ENCODE data around the gene KSR2. TPM values are rescaled to one million over a fixed set of nuclear protein-coding genes. Genes with fewer than 3 reads are reported as not detected.

KSR2 gene
- total RNA-seq, 1 donor from 2014 or later: 0.69 TPM

DNA sequence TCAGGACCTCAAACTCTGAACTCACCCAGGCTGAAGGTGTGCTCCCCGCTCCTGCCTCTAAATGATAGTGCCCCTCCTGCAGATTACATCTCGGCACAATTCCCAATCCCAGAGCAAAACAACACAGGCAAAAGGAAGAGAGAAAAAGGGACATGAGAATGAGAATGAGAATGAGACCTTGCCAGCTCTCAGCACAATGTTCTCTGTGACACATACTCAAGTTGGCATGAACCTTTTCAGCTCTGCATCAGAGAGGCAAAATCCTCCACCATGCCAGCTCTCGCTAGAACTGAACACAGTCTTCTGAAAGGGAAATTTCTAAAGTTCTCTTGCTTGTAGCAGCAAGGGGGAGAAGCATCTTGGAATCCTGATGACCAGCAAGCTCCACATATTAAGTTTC lies 84.6 kb downstream of the KSR2 start:
- no peak for DNase-seq (ENCODE audit: low spot score in 2 of 2, unreplicated experiment in 2 of 2)
- no peak overlapping the region for H3K27ac Mint-ChIP-seq
- H3K27me3 Mint-ChIP-seq (ENCODE audit: low read depth): peaks cover 27% of the 10 kb centered on the region
- no peak overlapping the region for H3K4me3 Mint-ChIP-seq
- no peaks in the 10 kb centered on the region for H3K4me1 Mint-ChIP-seq
- H3K36me3 Mint-ChIP-seq: no peaks in the 10 kb centered on the region
- no peak for TF ChIP-seq CTCF (IDR thresholded peaks at IDR 0.05; ENCODE audit: unreplicated experiment)
- peaks cover 4% of the 10 kb centered on the region for H3K9me3 Mint-ChIP-seq

DNA sequence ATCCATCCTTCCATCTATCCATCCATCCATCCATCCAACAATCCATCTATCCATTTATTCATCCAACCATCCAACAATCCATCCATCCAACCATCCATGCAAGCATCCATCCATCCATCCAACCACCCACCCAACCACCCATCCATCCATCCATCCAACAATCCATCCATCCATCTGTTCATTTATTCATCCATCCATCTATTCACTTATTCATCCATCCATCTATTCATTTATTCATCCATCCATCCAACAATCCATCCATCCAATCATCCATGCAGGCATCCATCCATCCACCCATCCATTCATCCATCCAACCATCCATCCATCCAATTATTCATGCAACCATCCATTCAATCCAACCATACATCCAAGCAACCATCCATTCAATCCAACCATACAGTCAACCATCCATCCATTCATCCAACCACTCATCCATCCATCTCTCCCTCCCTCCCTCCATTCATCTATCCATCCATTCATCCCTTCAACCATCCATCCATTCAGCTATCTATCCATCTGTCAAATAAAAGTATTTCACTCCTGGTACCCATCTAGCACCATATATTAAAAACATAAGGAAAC lies 86.1 kb downstream of the KSR2 start:
- no peak for DNase-seq (ENCODE audit: low spot score in 2 of 2, unreplicated experiment in 2 of 2)
- no peaks in the 10 kb centered on the region for H3K36me3 Mint-ChIP-seq
- peaks cover 4% of the 10 kb centered on the region for H3K9me3 Mint-ChIP-seq
- no peaks in the 10 kb centered on the region for H3K4me1 Mint-ChIP-seq
- H3K27ac Mint-ChIP-seq: no peak overlapping the region
- TF ChIP-seq CTCF (IDR thresholded peaks at IDR 0.05; ENCODE audit: unreplicated experiment): no peak
- H3K4me3 Mint-ChIP-seq: no peak overlapping the region
- peaks cover 33% of the 10 kb centered on the region for H3K27me3 Mint-ChIP-seq (ENCODE audit: low read depth)

DNA sequence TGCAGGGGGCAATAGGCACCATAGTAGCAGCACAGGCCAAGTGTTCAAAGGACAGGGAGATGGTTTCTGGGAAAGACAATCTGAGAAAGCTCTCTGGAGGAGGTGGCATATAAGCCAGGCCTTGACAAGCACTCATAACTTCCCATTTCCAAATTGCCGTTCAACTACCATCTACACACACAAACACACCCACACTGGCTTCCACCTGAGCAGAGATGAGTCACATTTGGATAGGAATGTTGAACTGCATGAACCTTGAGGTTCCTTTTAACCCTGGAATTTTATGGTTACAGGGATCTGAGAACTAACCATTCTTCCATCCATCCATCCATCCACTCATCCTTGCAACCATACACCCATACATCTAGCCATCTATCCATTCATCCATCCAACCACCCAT lies 86.6 kb downstream of the KSR2 start:
- Mint-ChIP-seq H3K4me1 (no peaks in the 10 kb centered on the region), H3K9me3 (peaks cover 4% of the 10 kb centered on the region), H3K27ac (no peak overlapping the region), H3K36me3 (no peaks in the 10 kb centered on the region), H3K27me3 (ENCODE audit: low read depth) (peaks cover 35% of the 10 kb centered on the region), H3K4me3 (no peak overlapping the region)
- TF ChIP-seq CTCF (IDR thresholded peaks at IDR 0.05; ENCODE audit: unreplicated experiment): no peak
- DNase-seq (ENCODE audit: low spot score in 2 of 2, unreplicated experiment in 2 of 2): no peak

DNA sequence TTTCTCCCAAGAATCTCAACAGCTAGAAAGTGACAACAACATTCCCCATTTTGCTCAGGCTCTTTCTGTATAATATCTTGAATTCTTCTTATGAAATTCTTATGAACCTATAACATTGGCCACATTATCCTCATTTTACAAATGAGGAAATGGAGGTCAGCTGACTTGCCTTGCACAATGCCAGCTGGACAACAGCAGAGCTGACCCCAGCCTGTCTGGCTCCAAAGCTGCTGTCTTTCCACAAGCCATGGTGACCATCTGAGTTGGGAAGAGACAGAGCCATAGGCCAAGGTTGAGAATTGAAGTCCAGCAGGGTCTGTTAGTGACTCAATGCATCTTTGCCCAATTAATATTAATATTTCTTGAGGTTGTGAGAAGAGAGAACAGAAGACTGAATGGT lies 87.3 kb downstream of the KSR2 start:
- Mint-ChIP-seq H3K4me3 (no peak overlapping the region), H3K36me3 (no peaks in the 10 kb centered on the region), H3K27ac (no peak overlapping the region), H3K4me1 (no peaks in the 10 kb centered on the region), H3K27me3 (ENCODE audit: low read depth) (peaks cover 35% of the 10 kb centered on the region), H3K9me3 (peaks cover 4% of the 10 kb centered on the region)
- no peak for DNase-seq (ENCODE audit: low spot score in 2 of 2, unreplicated experiment in 2 of 2)
- no peak for TF ChIP-seq CTCF (IDR thresholded peaks at IDR 0.05; ENCODE audit: unreplicated experiment)

DNA sequence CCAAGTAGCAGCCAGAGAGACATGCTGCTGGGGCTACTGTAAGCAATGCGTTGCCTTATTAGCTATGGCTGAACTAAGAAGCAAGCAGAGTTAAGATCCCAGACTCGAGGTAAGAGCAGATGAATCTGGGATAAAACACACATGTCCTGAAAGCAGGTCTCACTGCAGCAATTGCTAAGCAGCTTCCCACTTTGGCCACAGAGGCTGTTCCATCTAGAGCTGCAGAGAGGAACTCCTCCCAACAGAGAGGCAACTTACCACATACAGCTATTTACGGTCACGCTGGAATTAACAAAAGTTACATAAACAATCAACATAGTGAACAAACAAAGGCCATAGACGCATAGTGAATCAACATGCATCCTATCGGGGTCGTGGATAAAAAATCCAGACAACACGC lies 90.2 kb downstream of the KSR2 start:
- no peaks in the 10 kb centered on the region for H3K36me3 Mint-ChIP-seq
- H3K27ac Mint-ChIP-seq: no peak overlapping the region
- H3K27me3 Mint-ChIP-seq (ENCODE audit: low read depth): peaks cover 32% of the 10 kb centered on the region
- no peak for DNase-seq (ENCODE audit: low spot score in 2 of 2, unreplicated experiment in 2 of 2)
- no peak overlapping the region for H3K4me3 Mint-ChIP-seq
- peaks cover 8% of the 10 kb centered on the region for H3K4me1 Mint-ChIP-seq
- H3K9me3 Mint-ChIP-seq: peaks cover 4% of the 10 kb centered on the region
- no peak for TF ChIP-seq CTCF (IDR thresholded peaks at IDR 0.05; ENCODE audit: unreplicated experiment)

- H3K9me3 Mint-ChIP-seq: no peaks in the 10 kb centered on the region
- no peak overlapping the region for H3K27ac Mint-ChIP-seq
- no peak for DNase-seq (ENCODE audit: low spot score in 2 of 2, unreplicated experiment in 2 of 2)
- H3K4me1 Mint-ChIP-seq: peaks cover 8% of the 10 kb centered on the region
- TF ChIP-seq CTCF (IDR thresholded peaks at IDR 0.05; ENCODE audit: unreplicated experiment): no peak
- H3K4me3 Mint-ChIP-seq: no peak overlapping the region
- H3K27me3 Mint-ChIP-seq (ENCODE audit: low read depth): peaks cover 25% of the 10 kb centered on the region
- H3K36me3 Mint-ChIP-seq: no peaks in the 10 kb centered on the region
Measured at GRCh38 chr12:117876436-117876816, 92.4 kb downstream of the KSR2 start.
